Breast epithelium (tissue), 4 donors: Measurements from ENCODE around the gene OSBPL3. TPM values are rescaled to one million over a fixed set of nuclear protein-coding genes. Genes with fewer than 3 reads are reported as not detected.

Experiments used
- DNase-seq, 2 donors: peaks; one replicate each; pipeline ENCODE4 v3.0.0-alpha.2; 2019; ENCODE audit warnings: low spot score in 2 of 2
- H3K27ac ChIP-seq, 2 donors: fragments of 200-600 bp; sonication (generic) in 1 of 2; one replicate each; pipeline ENCODE4 v1.5.1; 2016 to 2019; ENCODE audit warnings: mild to moderate bottlenecking in 1 of 2
- H3K27me3 ChIP-seq, 2 donors: fragments of 200-600 bp; sonication (generic) in 1 of 2; one replicate each; pipeline versions ENCODE4 v1.5.1 to v1.6.0; 2017 to 2019; ENCODE audit warnings: control low read depth in 1 of 2, mild to moderate bottlenecking in 1 of 2
- H3K36me3 ChIP-seq: fragments of 200-600 bp; one replicate; pipeline ENCODE4 v1.5.1; 2019
- H3K4me1 ChIP-seq, 2 donors: fragments of 200-600 bp; sonication (generic); one replicate each; pipeline ENCODE4 v1.5.1; 2016 to 2019; ENCODE audit warnings: control low read depth in 1 of 2
- H3K4me3 ChIP-seq, 3 donors: fragments of 200-600 bp; sonication (generic); 1 replicate in 2 of 3; 2 replicates in 1 of 3; pipeline ENCODE4 v1.5.1; 2016 to 2019; ENCODE audit warnings: mild to moderate bottlenecking in 3 of 3, moderate library complexity in 2 of 3
- H3K9me3 ChIP-seq, 2 donors: fragments of 200-600 bp; sonication (generic) in 1 of 2; one replicate each; pipeline ENCODE4 v1.5.1; 2016 to 2019; ENCODE audit warnings: control low read depth in 1 of 2
- CTCF ChIP-seq, 3 donors: fragments of 450-650 bp; IDR thresholded peaks; one replicate each; pipeline ENCODE4 v1.5.1; 2016 to 2017; ENCODE audit warnings: antibody characterized with exemption in 3 of 3, mild to moderate bottlenecking in 3 of 3, moderate library complexity in 3 of 3
- POLR2A ChIP-seq: fragments of 450-650 bp; IDR thresholded peaks from one replicate; pipeline ENCODE4 v1.6.1; 2016; ENCODE audit warnings: antibody characterized with exemption, mild to moderate bottlenecking, moderate library complexity
- POLR2AphosphoS5 ChIP-seq, 3 donors: sonication (generic); formaldehyde crosslinking; IDR thresholded peaks; one replicate each; pipeline ENCODE4 v1.6.1; 2017; ENCODE audit warnings: antibody characterized with exemption in 3 of 3
- intact Hi-C: fragments of 100-400 bp; cut with DNase I; formaldehyde crosslinking; loops from one replicate; pipeline ENCODE4 v1.15.1; 2023; ENCODE audit warnings: low total_unique reads
- total RNA-seq, 3 donors: library from RNA; depleted of rRNA; stranded (reverse); fragments of >200 nt; gene quantifications; one replicate each; pipeline ENCODE4 v1.1.0, GENCODE V29; 2016

OSBPL3 gene
- total RNA-seq, 3 donors from 2014 or later: 6.4 to 20.5 (median 8.5) TPM

- no peaks in the 10 kb centered on the region for H3K9me3 ChIP-seq
- DNase-seq: no peak
- H3K4me3 ChIP-seq: no peak overlapping the region
- intact Hi-C loops: no loop called here
- TF ChIP-seq POLR2A (no peak), POLR2AphosphoS5 (IDR thresholded peaks at IDR 0.05) (no peak), CTCF (IDR thresholded peaks at IDR 0.05) (no peak)
- no peaks in the 10 kb centered on the region for H3K27me3 ChIP-seq
- H3K27ac ChIP-seq: no peak overlapping the region
- no peaks in the 10 kb centered on the region for H3K4me1 ChIP-seq
- no peaks in the 10 kb centered on the region for H3K36me3 ChIP-seq
Measured at GRCh38 chr7:24891311-24891735, 88.7 kb downstream of the OSBPL3 start.

GRCh38 chr7:24889611-24890010, 90.4 kb downstream of the OSBPL3 start:
- Histone ChIP-seq H3K27ac (no peak overlapping the region), H3K4me1 (no peaks in the 10 kb centered on the region), H3K27me3 (no peaks in the 10 kb centered on the region), H3K9me3 (no peaks in the 10 kb centered on the region), H3K36me3 (no peaks in the 10 kb centered on the region), H3K4me3 (no peak overlapping the region)
- intact Hi-C loops: no loop called here
- no peak for TF ChIP-seq CTCF (IDR thresholded peaks at IDR 0.05)
- TF ChIP-seq POLR2A: no peak
- no peak for TF ChIP-seq POLR2AphosphoS5 (IDR thresholded peaks at IDR 0.05)
- no peak for DNase-seq

- Histone ChIP-seq H3K4me3 (no peak overlapping the region), H3K27me3 (no peaks in the 10 kb centered on the region), H3K9me3 (no peaks in the 10 kb centered on the region), H3K36me3 (no peaks in the 10 kb centered on the region), H3K27ac (no peak overlapping the region), H3K4me1 (no peaks in the 10 kb centered on the region)
- no peak for DNase-seq
- TF ChIP-seq CTCF (IDR thresholded peaks at IDR 0.05) (no peak), POLR2A (no peak), POLR2AphosphoS5 (IDR thresholded peaks at IDR 0.05) (no peak)
- intact Hi-C loops: no loop called here
Measured at GRCh38 chr7:24888653-24889052, 91.3 kb downstream of the OSBPL3 start.

- Histone ChIP-seq H3K9me3 (no peaks in the 10 kb centered on the region), H3K4me1 (no peaks in the 10 kb centered on the region), H3K36me3 (no peaks in the 10 kb centered on the region), H3K4me3 (no peak overlapping the region), H3K27ac (no peak overlapping the region), H3K27me3 (no peaks in the 10 kb centered on the region)
- no peak for TF ChIP-seq CTCF (IDR thresholded peaks at IDR 0.05)
- TF ChIP-seq POLR2AphosphoS5 (IDR thresholded peaks at IDR 0.05): no peak
- no peak for TF ChIP-seq POLR2A
- DNase-seq: no peak
- intact Hi-C loops: no loop called here
Measured at GRCh38 chr7:24885716-24886115, 94.3 kb downstream of the OSBPL3 start.

GRCh38 chr7:24885305-24885704, 94.7 kb downstream of the OSBPL3 start:
- no peak for DNase-seq
- Histone ChIP-seq H3K27me3 (no peaks in the 10 kb centered on the region), H3K9me3 (no peaks in the 10 kb centered on the region), H3K4me1 (no peaks in the 10 kb centered on the region), H3K36me3 (no peaks in the 10 kb centered on the region), H3K27ac (no peak overlapping the region), H3K4me3 (no peak overlapping the region)
- TF ChIP-seq POLR2A: no peak
- intact Hi-C loops: no loop called here

GRCh38 chr7:24884401-24884800, 95.6 kb downstream of the OSBPL3 start:
- no peak for TF ChIP-seq POLR2A
- no peak for TF ChIP-seq CTCF (IDR thresholded peaks at IDR 0.05)
- no peak for TF ChIP-seq POLR2AphosphoS5 (IDR thresholded peaks at IDR 0.05)
- Histone ChIP-seq H3K36me3 (no peaks in the 10 kb centered on the region), H3K4me1 (no peaks in the 10 kb centered on the region), H3K4me3 (no peak overlapping the region), H3K27me3 (no peaks in the 10 kb centered on the region), H3K27ac (no peak overlapping the region), H3K9me3 (no peaks in the 10 kb centered on the region)
- intact Hi-C loops: no loop called here
- DNase-seq: no peak
